H1 (cell line): ENCODE measurements around the gene C3orf20. TPM values are rescaled to one million over a fixed set of nuclear protein-coding genes. Genes with fewer than 3 reads are reported as not detected.

ENCODE experiments used
- BACH1 ChIP-seq: IDR thresholded peaks from 2 replicates; pipeline ENCODE4 v1.6.1; 2012; ENCODE audit warnings: low read length, improper control_type of control experiment
- BCL11A ChIP-seq, 2 experiments: IDR thresholded peaks; one replicate each; pipeline ENCODE4 v1.6.1; 2011; ENCODE audit warnings: low read depth in 2 of 2, low read length in 2 of 2, mild to moderate bottlenecking in 2 of 2
- CHD2 ChIP-seq: IDR thresholded peaks from 2 replicates; pipeline ENCODE4 v1.6.1; 2012; ENCODE audit warnings: low read length, improper control_type of control experiment
- CHD7 ChIP-seq: fragments of 300-600 bp; sonication (generic); IDR thresholded peaks from 2 replicates; pipeline ENCODE4 v1.7.1; 2012; ENCODE audit warnings: low read length, moderate library complexity, mild to moderate bottlenecking, inconsistent platforms; ENCODE audit not compliant: insufficient replicate concordance
- JUN ChIP-seq: IDR thresholded peaks from 2 replicates; pipeline ENCODE4 v1.6.1; 2011; ENCODE audit warnings: low read depth, mild to moderate bottlenecking, improper control_type of control experiment, low read length
- JUND ChIP-seq: IDR thresholded peaks from 2 replicates; pipeline ENCODE4 v1.6.1; 2011; ENCODE audit warnings: mild to moderate bottlenecking, improper control_type of control experiment, low read length
- KDM1A ChIP-seq: fragments of 200-600, 300-600 bp; sonication (generic); IDR thresholded peaks from 2 replicates; pipeline ENCODE4 v1.7.1; 2016; ENCODE audit warnings: mild to moderate bottlenecking, low read length, borderline replicate concordance
- NANOG ChIP-seq: IDR thresholded peaks from 2 replicates; pipeline ENCODE4 v1.6.1; 2011; ENCODE audit warnings: low read length, low read depth, mild to moderate bottlenecking, inconsistent platforms; ENCODE audit not compliant: insufficient read depth, poor library complexity, severe bottlenecking
- RBBP5 ChIP-seq: IDR thresholded peaks from 2 replicates; pipeline ENCODE4 v1.7.1; 2012; ENCODE audit warnings: low read depth, mild to moderate bottlenecking, inconsistent platforms, low read length, moderate library complexity, borderline replicate concordance
- RNF2 ChIP-seq: fragments of 200-900, 300-1000 bp; sonication (generic); IDR thresholded peaks from 2 replicates; pipeline ENCODE4 v1.7.1; 2016; ENCODE audit warnings: borderline replicate concordance, low read depth, mild to moderate bottlenecking, antibody characterized with exemption, low read length; ENCODE audit not compliant: poor library complexity, severe bottlenecking; ENCODE audit errors: missing control alignments
- TEAD4 ChIP-seq: IDR thresholded peaks from 2 replicates; pipeline ENCODE4 v1.6.1; 2012; ENCODE audit warnings: low read depth, low read length, inconsistent platforms, mixed read lengths
- ZNF274 ChIP-seq: IDR thresholded peaks from 2 replicates; pipeline ENCODE4 v1.7.0; 2012; ENCODE audit warnings: low read length, borderline replicate concordance; ENCODE audit errors: extremely low read depth
- polyA plus RNA-seq, 7 experiments: library from polyadenylated mRNA; depleted of rRNA in 3 of 7; stranded (reverse) in 5 of 7; unstranded in 2 of 7; fragments of >200 nt in 5 of 7; fragments of 200-250 nt in 2 of 7; gene quantifications; 1 replicate in 5 of 7; 2 replicates in 1 of 7; 4 replicates in 1 of 7; pipeline versions ENCODE4 v1.2.1 to v1.2.3, GENCODE V29; 2011 to 2013; ENCODE audit warnings: missing spikeins in 2 of 7, mixed read lengths in 2 of 7
- total RNA-seq: library from RNA; stranded (reverse); fragmentation: NEBNext Ultra II Directional; extraction: Animal tissue kit (Norgen Biotek cat#: 25700); gene quantifications from 2 replicates; pipeline ENCODE4 v1.2.1, GENCODE V29; 2021

The C3orf20 gene
- total and polyA plus RNA-seq, 2 of the 8 experiments (the other 6 are each of a cell fraction or from before 2014, with no cell fraction given) = not detected

- TF ChIP-seq CHD7 (no peak), RNF2 (no peak), BCL11A (IDR thresholded peaks at IDR 0.05; ENCODE audit: low read depth in 2 of 2, low read length in 2 of 2) (no peak), JUN (no peak), RBBP5 (no peak), CHD2 (no peak), JUND (no peak), NANOG (no peak), ZNF274 (no peak), KDM1A (no peak), BACH1 (no peak), TEAD4 (no peak)
Measured at GRCh38 chr3:14741510-14741909, 66.6 kb downstream of the C3orf20 start (continued).
